Fibroblast of gingiva (primary cell): ENCODE data around the gene PIK3CA.

Source experiments
- DNase-seq: peaks from one replicate; pipeline ENCODE4 v3.0.0-alpha.2; 2011; ENCODE audit warnings: low read depth

Gene PIK3CA

GRCh38 chr3:179158336-179159039 lies 10.3 kb downstream of the PIK3CA start:
- DNase-seq = no peak

GRCh38 chr3:179163503-179163902 lies 15.3 kb downstream of the PIK3CA start:
- DNase-seq = no peak

GRCh38 chr3:179164857-179165256 lies 16.7 kb downstream of the PIK3CA start:
- no peak for DNase-seq

- no peak for DNase-seq
Measured at GRCh38 chr3:179166561-179167201, 18.5 kb downstream of the PIK3CA start.

- no peak for DNase-seq
Measured at GRCh38 chr3:179168918-179169317, 20.8 kb downstream of the PIK3CA start.

- DNase-seq = no peak
Measured at GRCh38 chr3:179172546-179172945, 24.4 kb downstream of the PIK3CA start.

- DNase-seq = no peak
Measured at GRCh38 chr3:179174316-179174715, 26.2 kb downstream of the PIK3CA start.

GRCh38 chr3:179174898-179175297 lies 26.7 kb downstream of the PIK3CA start:
- no peak for DNase-seq

GRCh38 chr3:179175358-179175757 lies 27.2 kb downstream of the PIK3CA start:
- DNase-seq = no peak

- no peak for DNase-seq
Measured at GRCh38 chr3:179177611-179178010, 29.5 kb downstream of the PIK3CA start.

- DNase-seq = no peak
Measured at GRCh38 chr3:179179256-179179655, 31.1 kb downstream of the PIK3CA start.

- DNase-seq = peak; percentile 39
Measured at GRCh38 chr3:179179979-179180759, 32.0 kb downstream of the PIK3CA start.

- DNase-seq = peak; percentile 60
Measured at GRCh38 chr3:179181021-179181472, 32.9 kb downstream of the PIK3CA start.

GRCh38 chr3:179181993-179182551 lies 33.9 kb downstream of the PIK3CA start:
- no peak for DNase-seq

- peak; percentile 12 for DNase-seq
Measured at GRCh38 chr3:179182902-179183301, 34.7 kb downstream of the PIK3CA start.

GRCh38 chr3:179184826-179185225 lies 36.7 kb downstream of the PIK3CA start:
- DNase-seq = no peak

GRCh38 chr3:179186426-179186825 lies 38.3 kb downstream of the PIK3CA start:
- no peak for DNase-seq

GRCh38 chr3:179189759-179190158 lies 41.6 kb downstream of the PIK3CA start:
- DNase-seq = peak; percentile 56

GRCh38 chr3:179190581-179190980 lies 42.4 kb downstream of the PIK3CA start:
- no peak for DNase-seq

- DNase-seq = no peak
Measured at GRCh38 chr3:179192542-179192941, 44.4 kb downstream of the PIK3CA start.

- no peak for DNase-seq
Measured at GRCh38 chr3:179194931-179195330, 46.8 kb downstream of the PIK3CA start.

GRCh38 chr3:179196098-179196497 lies 47.9 kb downstream of the PIK3CA start:
- DNase-seq = peak; percentile 62

GRCh38 chr3:179196700-179197099 lies 48.5 kb downstream of the PIK3CA start:
- DNase-seq = no peak
